Measurements from ENCODE around the gene HSPA12B.

GRCh38 chr20:3719046-3719445, 13.4 kb upstream of the HSPA12B start:
- TF ChIP-seq, protein P1, sequence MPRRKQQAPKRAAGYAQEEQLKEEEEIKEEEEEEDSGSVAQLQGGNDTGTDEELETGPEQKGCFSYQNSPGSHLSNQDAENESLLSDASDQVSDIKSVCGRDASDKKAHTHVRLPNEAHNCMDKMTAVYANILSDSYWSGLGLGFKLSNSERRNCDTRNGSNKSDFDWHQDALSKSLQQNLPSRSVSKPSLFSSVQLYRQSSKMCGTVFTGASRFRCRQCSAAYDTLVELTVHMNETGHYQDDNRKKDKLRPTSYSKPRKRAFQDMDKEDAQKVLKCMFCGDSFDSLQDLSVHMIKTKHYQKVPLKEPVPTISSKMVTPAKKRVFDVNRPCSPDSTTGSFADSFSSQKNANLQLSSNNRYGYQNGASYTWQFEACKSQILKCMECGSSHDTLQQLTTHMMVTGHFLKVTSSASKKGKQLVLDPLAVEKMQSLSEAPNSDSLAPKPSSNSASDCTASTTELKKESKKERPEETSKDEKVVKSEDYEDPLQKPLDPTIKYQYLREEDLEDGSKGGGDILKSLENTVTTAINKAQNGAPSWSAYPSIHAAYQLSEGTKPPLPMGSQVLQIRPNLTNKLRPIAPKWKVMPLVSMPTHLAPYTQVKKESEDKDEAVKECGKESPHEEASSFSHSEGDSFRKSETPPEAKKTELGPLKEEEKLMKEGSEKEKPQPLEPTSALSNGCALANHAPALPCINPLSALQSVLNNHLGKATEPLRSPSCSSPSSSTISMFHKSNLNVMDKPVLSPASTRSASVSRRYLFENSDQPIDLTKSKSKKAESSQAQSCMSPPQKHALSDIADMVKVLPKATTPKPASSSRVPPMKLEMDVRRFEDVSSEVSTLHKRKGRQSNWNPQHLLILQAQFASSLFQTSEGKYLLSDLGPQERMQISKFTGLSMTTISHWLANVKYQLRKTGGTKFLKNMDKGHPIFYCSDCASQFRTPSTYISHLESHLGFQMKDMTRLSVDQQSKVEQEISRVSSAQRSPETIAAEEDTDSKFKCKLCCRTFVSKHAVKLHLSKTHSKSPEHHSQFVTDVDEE (CRISPR knock-in tag; IDR thresholded peaks at IDR 0.05): no peak
- no peak for TF ChIP-seq ZFP3 (CRISPR knock-in tag; IDR thresholded peaks at IDR 0.05)
- no peak for TF ChIP-seq ARNTL (CRISPR knock-in tag; IDR thresholded peaks at IDR 0.05; ENCODE audit: borderline replicate concordance, low read depth)
- TF ChIP-seq ZFP30 (CRISPR knock-in tag; IDR thresholded peaks at IDR 0.05): no peak
- TF ChIP-seq, protein P2, sequence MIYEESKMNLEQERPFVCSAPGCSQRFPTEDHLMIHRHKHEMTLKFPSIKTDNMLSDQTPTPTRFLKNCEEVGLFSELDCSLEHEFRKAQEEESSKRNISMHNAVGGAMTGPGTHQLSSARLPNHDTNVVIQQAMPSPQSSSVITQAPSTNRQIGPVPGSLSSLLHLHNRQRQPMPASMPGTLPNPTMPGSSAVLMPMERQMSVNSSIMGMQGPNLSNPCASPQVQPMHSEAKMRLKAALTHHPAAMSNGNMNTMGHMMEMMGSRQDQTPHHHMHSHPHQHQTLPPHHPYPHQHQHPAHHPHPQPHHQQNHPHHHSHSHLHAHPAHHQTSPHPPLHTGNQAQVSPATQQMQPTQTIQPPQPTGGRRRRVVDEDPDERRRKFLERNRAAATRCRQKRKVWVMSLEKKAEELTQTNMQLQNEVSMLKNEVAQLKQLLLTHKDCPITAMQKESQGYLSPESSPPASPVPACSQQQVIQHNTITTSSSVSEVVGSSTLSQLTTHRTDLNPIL (CRISPR knock-in tag; IDR thresholded peaks at IDR 0.05; ENCODE audit: low read depth): no peak
- TF ChIP-seq PPARA (CRISPR knock-in tag; IDR thresholded peaks at IDR 0.05; ENCODE audit: borderline replicate concordance): no peak
- no peak for TF ChIP-seq ZNF70 (CRISPR knock-in tag; IDR thresholded peaks at IDR 0.05)
- no peak for TF ChIP-seq TCF4 (CRISPR knock-in tag; IDR thresholded peaks at IDR 0.05; ENCODE audit: borderline replicate concordance)

Data from SK-N-SH treated with all-trans-retinoic acid at 6 μM for 48 hours (cell line).